HepG2 (cell line): ENCODE results near the gene ZFPM1. TPM values are rescaled to one million over a fixed set of nuclear protein-coding genes. Genes with fewer than 3 reads are reported as not detected.

Experiments used
- ATAC-seq: fragments of 200-7000 bp; cut with Tn5 transposase; 3 replicates; pipeline ENCODE4 v1.9.1; 2020; ENCODE audit warnings: mild to moderate bottlenecking, moderate library complexity
- BruUV-seq: library from RNA; stranded (reverse); fragments of 400-500 nt; replicated peaks from 2 replicates; lab custom pipeline; 2021; lab: Mats Ljungman, UMichigan
- CTCF ChIA-PET: fragments of 300-600 bp; formaldehyde crosslinking; extraction: SDS; loops from one replicate; lab custom pipeline; 2021; ENCODE audit warnings: low total read pairs, inconsistent platforms, low intra/inter-chr PET ratio; lab: Yijun Ruan, JAX
- POLR2A ChIA-PET: fragments of 350-600 bp; sonication (Branson Sonifier 250); formaldehyde crosslinking; loops from one replicate; lab custom pipeline; 2020; ENCODE audit warnings: antibody characterized with exemption, inconsistent platforms; lab: Yijun Ruan, JAX
- DNase-seq: peaks from one replicate; pipeline ENCODE4 v3.0.0-alpha.2; 2015; ENCODE audit warnings: low spot score
- FAIRE-seq: peaks from 3 replicates; lab custom pipeline; 2011; peaks lifted over from hg19 to GRCh38; lab: Jason Lieb, UNC
- H2AFZ ChIP-seq: one replicate; pipeline ENCODE4 v1.6.1; 2011; ENCODE audit warnings: low read length, inconsistent platforms
- H3K27ac ChIP-seq: fragments of 300-600 bp; 3 replicates; pipeline ENCODE4 v1.8.0; 2011; ENCODE audit warnings: mixed run types, mild to moderate bottlenecking, mixed read lengths, low read length, inconsistent platforms; ENCODE audit not compliant: insufficient read depth; ENCODE audit errors: extremely low read length
- H3K27me3 ChIP-seq, 2 experiments: fragments of 200-600 bp in 1 of 2; 2 replicates in 1 of 2; 3 replicates in 1 of 2; pipeline versions ENCODE4 v1.6.0 to v1.8.0; 2011; ENCODE audit warnings: low read length in 2 of 2, mild to moderate bottlenecking in 2 of 2, moderate library complexity in 2 of 2, inconsistent platforms in 1 of 2; ENCODE audit not compliant: insufficient read depth in 2 of 2, control insufficient read depth in 1 of 2
- H3K36me3 ChIP-seq, 2 experiments: fragments of 200-600 bp in 1 of 2; replicated peaks in 1 of 2; 2 replicates in 1 of 2; 3 replicates in 1 of 2; pipeline versions ENCODE4 v1.5.1 to v1.8.0; 2011; ENCODE audit warnings: low read length in 2 of 2, inconsistent platforms in 1 of 2; ENCODE audit not compliant: insufficient read depth in 2 of 2, control insufficient read depth in 1 of 2
- H3K4me1 ChIP-seq: 2 replicates; pipeline ENCODE4 v1.5.1; 2012; ENCODE audit warnings: low read length, inconsistent platforms; ENCODE audit not compliant: insufficient read depth
- H3K4me2 ChIP-seq: 2 replicates; pipeline ENCODE4 v1.6.0; 2011; ENCODE audit warnings: low read depth, low read length, inconsistent platforms
- H3K4me3 ChIP-seq, 3 experiments: fragments of 200-600 bp in 1 of 3; sonication (generic), shearing (Covaris generic) in 1 of 3; replicated peaks in 1 of 3; 2 replicates each; pipeline ENCODE4 v1.5.1; 2011 to 2016; ENCODE audit warnings: low read length in 3 of 3, inconsistent platforms in 2 of 3, low read depth in 2 of 3, mild to moderate bottlenecking in 2 of 3, control low read depth in 1 of 3, mixed read lengths in 1 of 3; ENCODE audit not compliant: insufficient read depth in 1 of 3
- H3K79me2 ChIP-seq: one replicate; pipeline ENCODE4 v1.6.1; 2011; ENCODE audit warnings: low read length, inconsistent platforms; ENCODE audit not compliant: insufficient read depth
- H3K9ac ChIP-seq: 2 replicates; pipeline ENCODE4 v1.6.0; 2011; ENCODE audit warnings: mild to moderate bottlenecking, low read depth, low read length, inconsistent platforms; ENCODE audit not compliant: insufficient read depth
- H3K9me3 ChIP-seq: 2 replicates; pipeline ENCODE4 v1.5.1; 2012; ENCODE audit warnings: mild to moderate bottlenecking, low read length
- H4K20me1 ChIP-seq: 2 replicates; pipeline ENCODE4 v1.6.0; 2011; ENCODE audit warnings: inconsistent platforms, mild to moderate bottlenecking, low read length, moderate library complexity; ENCODE audit not compliant: insufficient read depth
- ARHGAP35 ChIP-seq: sonication (generic); formaldehyde crosslinking; IDR thresholded peaks from 2 replicates; pipeline ENCODE4 v1.9.0; 2022; ENCODE audit warnings: mild to moderate bottlenecking, inconsistent platforms, moderate library complexity, missing genetic modification reagents, borderline replicate concordance
- BHLHE40 ChIP-seq: IDR thresholded peaks from 2 replicates; pipeline ENCODE4 v1.6.1; 2011; ENCODE audit warnings: low read length, improper control_type of control experiment
- E2F2 ChIP-seq: sonication (generic); formaldehyde crosslinking; IDR thresholded peaks from 2 replicates; pipeline ENCODE4 v1.4.0; 2020; ENCODE audit warnings: missing genetic modification reagents, borderline replicate concordance
- GABPB1 ChIP-seq: IDR thresholded peaks from 2 replicates; pipeline ENCODE4 v1.6.1; 2016; ENCODE audit warnings: mild to moderate bottlenecking, missing genetic modification reagents, moderate library complexity, missing compliant biosample characterization
- GZF1 ChIP-seq: sonication (generic); formaldehyde crosslinking; IDR thresholded peaks from 2 replicates; pipeline ENCODE4 v1.5.1; 2020; ENCODE audit warnings: mild to moderate bottlenecking, missing genetic modification reagents
- HDAC2 ChIP-seq: sonication (generic); formaldehyde crosslinking; IDR thresholded peaks from 2 replicates; pipeline ENCODE4 v1.4.0; 2020; ENCODE audit warnings: missing genetic modification reagents
- HOXA3 ChIP-seq: sonication (generic); formaldehyde crosslinking; IDR thresholded peaks from 2 replicates; pipeline ENCODE4 v1.5.0; 2020; ENCODE audit warnings: missing genetic modification reagents
- JUNB ChIP-seq: sonication (generic); formaldehyde crosslinking; IDR thresholded peaks from 2 replicates; pipeline ENCODE4 v1.8.0; 2022; ENCODE audit warnings: missing genetic modification reagents, mild to moderate bottlenecking, borderline replicate concordance
- MED13 ChIP-seq: sonication (generic); formaldehyde crosslinking; IDR thresholded peaks from 2 replicates; pipeline ENCODE4 v1.5.0; 2020; ENCODE audit warnings: missing genetic modification reagents
- NBN ChIP-seq: fragments of 450-650 bp; conservative IDR thresholded peaks from 2 replicates; pipeline ENCODE4 v1.6.1; 2017
- NFKB2 ChIP-seq: sonication (generic); formaldehyde crosslinking; IDR thresholded peaks from 2 replicates; pipeline ENCODE4 v1.4.0; 2020; ENCODE audit warnings: missing genetic modification reagents, borderline replicate concordance
- PPARG ChIP-seq: conservative IDR thresholded peaks from 2 replicates; pipeline ENCODE4 v1.6.1; 2016; ENCODE audit warnings: missing biosample characterization, missing genetic modification reagents
- SOX13 ChIP-seq, 3 experiments: fragments of 450-650 bp in 1 of 3; sonication (generic) in 1 of 3; formaldehyde crosslinking in 1 of 3; IDR thresholded peaks in 2 of 3; conservative IDR thresholded peaks in 1 of 3; 2 replicates each; pipeline versions ENCODE4 v1.5.0 to v1.6.1; 2016 to 2020; ENCODE audit warnings: antibody characterized with exemption in 1 of 3, mild to moderate bottlenecking in 1 of 3, missing compliant biosample characterization in 1 of 3, missing genetic modification reagents in 1 of 3, moderate library complexity in 1 of 3
- SP5 ChIP-seq: IDR thresholded peaks from 2 replicates; pipeline ENCODE4 v1.6.1; 2016; ENCODE audit warnings: low read depth, borderline replicate concordance
- SYNCRIP ChIP-seq: fragments of 200-400 bp; formaldehyde crosslinking; IDR thresholded peaks from 2 replicates; pipeline ENCODE4 v1.6.1; 2018; ENCODE audit warnings: mild to moderate bottlenecking, low read depth, low read length; ENCODE audit not compliant: insufficient read depth
- ZC3H13 ChIP-seq: sonication (generic); formaldehyde crosslinking; IDR thresholded peaks from 2 replicates; pipeline ENCODE4 v1.8.1; 2023; ENCODE audit warnings: mild to moderate bottlenecking, missing genetic modification reagents, moderate library complexity
- ZNF12 ChIP-seq: sonication (generic); formaldehyde crosslinking; IDR thresholded peaks from 2 replicates; pipeline ENCODE4 v1.5.0; 2020; ENCODE audit warnings: missing genetic modification reagents
- ZNF770 ChIP-seq: sonication (generic); formaldehyde crosslinking; IDR thresholded peaks from 2 replicates; pipeline ENCODE4 v1.5.0; 2020; ENCODE audit warnings: mild to moderate bottlenecking, missing genetic modification reagents
- ZSCAN9 ChIP-seq: IDR thresholded peaks from 2 replicates; pipeline ENCODE4 v1.6.1; 2016; ENCODE audit warnings: borderline replicate concordance
- WGBS: methylation state at CpG from one replicate; pipeline ENCODE4 v1.1.6; 2017; ENCODE audit warnings: low lambda C conversion rate; 5-methylcytosine and 5-hydroxymethylcytosine counted together
- in situ Hi-C: cut with HindIII; loops from 2 replicates; pipeline ENCODE4 v1.10.0; 2017; ENCODE audit warnings: low pct_unique_long_range_greater_than_20kb; ENCODE audit not compliant: extremely low pct_ligation_motif_present
- intact Hi-C: fragments of 100-400 bp; cut with micrococcal nuclease; formaldehyde crosslinking; loops from one replicate; pipeline ENCODE4 v1.10.0; 2022; ENCODE audit not compliant: unreplicated experiment
- polyA plus RNA-seq, 8 experiments: library from polyadenylated mRNA; depleted of rRNA in 3 of 8; stranded (reverse) in 7 of 8; unstranded in 1 of 8; fragments of >200 nt; fragmentation: Illumina TruSeq in 4 of 8; extraction: Trizol in 4 of 8; gene quantifications; 2 replicates each; pipeline versions ENCODE4 v1.2.1 to v1.2.3, GENCODE V29; 2011 to 2016; ENCODE audit warnings: low read depth in 4 of 8, missing spikeins in 1 of 8, mixed read lengths in 1 of 8; ENCODE audit not compliant: insufficient read depth in 1 of 8
- total RNA-seq, 5 experiments: library from RNA; depleted of rRNA; stranded (reverse); fragments of >200 nt; fragmentation: Illumina TruSeq; extraction: Trizol; gene quantifications; 2 replicates each; pipeline ENCODE4 v1.2.3, GENCODE V29; 2016; ENCODE audit warnings: low read depth in 1 of 5

ZFPM1 gene
- total and polyA plus RNA-seq, 2 of the 13 experiments (the other 11 are each of a cell fraction or from before 2014, with no cell fraction given): 1.3 to 3.8 TPM

GRCh38 chr16:88455610-88456355 is 2.7 kb downstream of the ZFPM1 start:
- FAIRE-seq (peak; percentile 55), DNase-seq (peak; percentile 57), ATAC-seq (peak; percentile 3)
- Histone ChIP-seq H2AFZ (no peak overlapping the region), H3K36me3 (peaks cover 2 to 4% of the 10 kb centered on the region in 2 experiments; a peak in 1 of 5 replicates), H3K27me3 (peaks cover 2 to 14% of the 10 kb centered on the region in 2 experiments; a peak in 4 of 5 replicates), H4K20me1 (peaks cover 44% of the 10 kb centered on the region), H3K27ac (peak overlapping the region; percentile 61), H3K4me3 (peak overlapping the region; percentile 62 to 95 (median 93)), H3K9me3 (no peaks in the 10 kb centered on the region), H3K79me2 (peaks cover 64% of the 10 kb centered on the region), H3K4me1 (peaks cover 49% of the 10 kb centered on the region), H3K9ac (peak overlapping the region; percentile 84), H3K4me2 (peak overlapping the region; percentile 100)
- WGBS: 4% methylated on average over 37 of the region's 68 CpGs
- ChIA-PET POLR2A (interaction anchor here (1.0 to 2.7 kb wide), 4 partner anchors 13 to 53 kb away, joined by 3 to 40 read pairs (median 16); no protein-coding TSS in a partner anchor), CTCF (interaction anchor here (0.7 to 1.8 kb wide), 4 partner anchors 33 to 72 kb away, joined by 3 to 7 read pairs (median 5); no protein-coding TSS in a partner anchor)
- BruUV-seq: no TSS peak
- in situ Hi-C loops (loop anchor here (10.0 kb wide), 1 partner anchor 49 kb away; no protein-coding TSS in a partner anchor), intact Hi-C loops (loop anchor here (1.0 to 5.0 kb wide), 3 partner anchors 33 to 71 kb away; no protein-coding TSS in a partner anchor)
- TF ChIP-seq HOXA3 (peak; percentile 28; the same call in 1 of the 2 replicates), NFKB2 (CRISPR knock-in tag) (peak; percentile 37; the same call in 1 of the 2 replicates), BHLHE40 (peak; percentile 21), MED13 (no peak), ZNF12 (CRISPR knock-in tag) (0 out of 2 replicates have a peak, but pooled peaks have one; percentile 7), ZNF770 (CRISPR knock-in tag) (0 out of 2 replicates have a peak, but pooled peaks have one; percentile 30), NBN (no peak), ARHGAP35 (CRISPR knock-in tag) (peak; percentile 22; the same call in 1 of the 2 replicates), SOX13 (IDR thresholded peaks at IDR 0.05) (no peak; the same call in 1 of the 2 replicates), SOX13 (CRISPR knock-in tag; conservative IDR thresholded peaks at IDR 0.05 in 1 of 2, IDR thresholded peaks at IDR 0.05 in 1 of 2) (peak in 1 of 2 experiments; percentile 83; a peak in 2 of 4 replicates), SYNCRIP (no peak), GZF1 (0 out of 2 replicates have a peak, but pooled peaks have one; percentile 37), E2F2 (CRISPR knock-in tag) (no peak), ZC3H13 (0 out of 2 replicates have a peak, but pooled peaks have one; percentile 25), ZSCAN9 (peak; percentile 39; the same call in 1 of the 2 replicates), SP5 (CRISPR knock-in tag) (peak; percentile 37; the same call in 1 of the 2 replicates), JUNB (CRISPR knock-in tag) (0 out of 2 replicates have a peak, but pooled peaks have one; percentile 16), GABPB1 (CRISPR knock-in tag) (peak; percentile 5; the same call in 1 of the 2 replicates), PPARG (CRISPR knock-in tag) (0 out of 2 replicates have a peak, but pooled peaks have one; percentile 4), HDAC2 (peak; percentile 76; the same call in 1 of the 2 replicates)
